H1 (cell line): ENCODE results near the gene RELL2. TPM values are rescaled to one million over a fixed set of nuclear protein-coding genes. Genes with fewer than 3 reads are reported as not detected.

ENCODE experiments used
- CTCF ChIA-PET: fragments of 300-600 bp; sonication (Branson Sonifier 250); formaldehyde crosslinking; loops from one replicate; lab custom pipeline; 2021; ENCODE audit not compliant: partially characterized antibody; lab: Charles Lee
- POLR2A ChIA-PET: fragments of 300-600 bp; sonication (Branson Sonifier 250); formaldehyde crosslinking; loops from one replicate; lab custom pipeline; 2021; ENCODE audit warnings: inconsistent platforms; ENCODE audit not compliant: partially characterized antibody; lab: Charles Lee
- DNase-seq, 2 experiments: peaks; one replicate each; pipeline versions ENCODE4 v3.0.0 to v3.0.0-alpha.2; 2010 to 2022; ENCODE audit warnings: low spot score in 2 of 2, low read depth in 1 of 2, mixed read lengths in 1 of 2
- FAIRE-seq: peaks from 2 replicates; lab custom pipeline; 2011; peaks lifted over from hg19 to GRCh38; lab: Jason Lieb, UNC
- H2AFZ ChIP-seq: 2 replicates; pipeline ENCODE4 v1.8.1; 2012; ENCODE audit warnings: low read length, inconsistent platforms
- H2AK5ac ChIP-seq: 2 replicates; pipeline ENCODE4 v1.6.1; 2013; ENCODE audit warnings: low read depth, low read length
- H2BK120ac ChIP-seq: replicated peaks from 2 replicates; pipeline ENCODE3; 2013; ENCODE audit warnings: low read depth, low read length, inconsistent platforms
- H2BK12ac ChIP-seq: 2 replicates; pipeline ENCODE4 v1.6.1; 2013; ENCODE audit warnings: low read depth, low read length
- H2BK15ac ChIP-seq: 2 replicates; pipeline ENCODE4 v1.6.1; 2013; ENCODE audit warnings: low read length
- H2BK20ac ChIP-seq: 2 replicates; pipeline ENCODE4 v1.6.1; 2013; ENCODE audit warnings: low read length
- H2BK5ac ChIP-seq: 2 replicates; pipeline ENCODE4 v1.6.1; 2013; ENCODE audit warnings: low read depth, low read length
- H3K14ac ChIP-seq: 2 replicates; pipeline ENCODE4 v1.6.1; 2013; ENCODE audit warnings: inconsistent platforms; ENCODE audit not compliant: insufficient read length
- H3K18ac ChIP-seq: 2 replicates; pipeline ENCODE4 v1.6.1; 2013; ENCODE audit warnings: low read length; ENCODE audit errors: extremely low read depth
- H3K23ac ChIP-seq: 2 replicates; pipeline ENCODE4 v1.6.1; 2013; ENCODE audit warnings: inconsistent platforms; ENCODE audit not compliant: insufficient read length
- H3K23me2 ChIP-seq: 2 replicates; pipeline ENCODE4 v1.6.1; 2013; ENCODE audit warnings: low read depth, low read length
- H3K27ac ChIP-seq: 2 replicates; pipeline ENCODE4 v1.6.1; 2011; ENCODE audit warnings: low read depth, low read length, inconsistent platforms
- H3K27me3 ChIP-seq, 4 experiments: replicated peaks in 1 of 4; 1 replicate in 1 of 4; 2 replicates in 3 of 4; pipeline versions ENCODE4 v1.6.1 to v1.8.1; 2011 to 2013; ENCODE audit warnings: low read length in 3 of 4, mild to moderate bottlenecking in 3 of 4, inconsistent platforms in 2 of 4, mixed read lengths in 2 of 4, moderate library complexity in 1 of 4; ENCODE audit not compliant: control insufficient read depth in 3 of 4, insufficient read depth in 3 of 4; ENCODE audit errors: extremely low read depth in 1 of 4
- H3K36me3 ChIP-seq, 4 experiments: 2 replicates each; pipeline versions ENCODE4 v1.6.1 to v1.8.1; 2011 to 2013; ENCODE audit warnings: mild to moderate bottlenecking in 4 of 4, low read length in 3 of 4, moderate library complexity in 2 of 4, control low read depth in 1 of 4, inconsistent platforms in 1 of 4; ENCODE audit not compliant: insufficient read depth in 4 of 4, control insufficient read depth in 2 of 4
- H3K4ac ChIP-seq: replicated peaks from 2 replicates; pipeline ENCODE3; 2013; ENCODE audit warnings: low read length, low read depth, mixed read lengths, inconsistent platforms; ENCODE audit not compliant: insufficient read length
- H3K4me1 ChIP-seq, 4 experiments: replicated peaks in 1 of 4; 1 replicate in 1 of 4; 2 replicates in 3 of 4; pipeline versions ENCODE4 v1.6.1 to v1.8.1; 2011 to 2013; ENCODE audit warnings: low read length in 3 of 4, inconsistent platforms in 2 of 4, mixed read lengths in 1 of 4; ENCODE audit not compliant: insufficient read depth in 4 of 4, control insufficient read depth in 3 of 4
- H3K4me2 ChIP-seq, 2 experiments: 2 replicates each; pipeline versions ENCODE4 v1.6.1 to v1.8.1; 2011 to 2013; ENCODE audit warnings: low read depth in 2 of 2, low read length in 2 of 2, control low read depth in 1 of 2, inconsistent platforms in 1 of 2, mild to moderate bottlenecking in 1 of 2; ENCODE audit not compliant: insufficient read depth in 1 of 2
- H3K4me3 ChIP-seq, 4 experiments: fragments of 200-600, 300-600 bp in 1 of 4; sonication (generic), shearing (Covaris generic), sonication (Bioruptor Twin) in 1 of 4; 2 replicates each; pipeline versions ENCODE4 v1.5.1 to v1.8.1; 2011 to 2016; ENCODE audit warnings: low read length in 4 of 4, low read depth in 3 of 4, control low read depth in 2 of 4, inconsistent platforms in 2 of 4, mild to moderate bottlenecking in 2 of 4, mixed read lengths in 1 of 4, moderate library complexity in 1 of 4; ENCODE audit not compliant: insufficient read depth in 2 of 4; ENCODE audit errors: extremely low read depth in 1 of 4
- H3K56ac ChIP-seq: replicated peaks from 2 replicates; pipeline ENCODE3; 2013; ENCODE audit warnings: low read depth, mild to moderate bottlenecking, mixed read lengths, low read length, inconsistent platforms; ENCODE audit not compliant: insufficient read length
- H3K79me1 ChIP-seq: 2 replicates; pipeline ENCODE4 v1.6.1; 2013; ENCODE audit warnings: low read depth, low read length, control low read depth
- H3K79me2 ChIP-seq, 2 experiments: 2 replicates each; pipeline versions ENCODE4 v1.6.1 to v1.8.1; 2012 to 2013; ENCODE audit warnings: low read length in 2 of 2, mild to moderate bottlenecking in 2 of 2, inconsistent platforms in 1 of 2; ENCODE audit not compliant: insufficient read depth in 2 of 2, control insufficient read depth in 1 of 2
- H3K9ac ChIP-seq, 4 experiments: replicated peaks in 1 of 4; 1 replicate in 1 of 4; 2 replicates in 3 of 4; pipeline versions ENCODE4 v1.6.1 to v1.8.1; 2011 to 2013; ENCODE audit warnings: low read depth in 3 of 4, low read length in 3 of 4, control low read depth in 2 of 4, mild to moderate bottlenecking in 2 of 4, moderate library complexity in 2 of 4, inconsistent platforms in 1 of 4; ENCODE audit errors: extremely low read depth in 1 of 4
- H3K9me3 ChIP-seq, 2 experiments: 2 replicates each; pipeline versions ENCODE4 v1.6.1 to v1.8.1; 2012 to 2013; ENCODE audit warnings: mild to moderate bottlenecking in 2 of 2, moderate library complexity in 2 of 2, control low read depth in 1 of 2, inconsistent platforms in 1 of 2, low read depth in 1 of 2, low read length in 1 of 2, mixed read lengths in 1 of 2; ENCODE audit not compliant: insufficient read depth in 2 of 2
- H4K20me1 ChIP-seq, 2 experiments: replicated peaks in 1 of 2; 2 replicates each; pipeline versions ENCODE3 to v1.8.1; 2011 to 2013; ENCODE audit warnings: inconsistent platforms in 2 of 2, low read length in 2 of 2, mild to moderate bottlenecking in 1 of 2; ENCODE audit not compliant: insufficient read depth in 2 of 2, control insufficient read depth in 1 of 2
- H4K5ac ChIP-seq: 2 replicates; pipeline ENCODE4 v1.6.1; 2013; ENCODE audit warnings: low read length, low read depth, mixed read lengths, inconsistent platforms; ENCODE audit not compliant: insufficient read length
- H4K8ac ChIP-seq: 2 replicates; pipeline ENCODE4 v1.8.0; 2013; ENCODE audit warnings: mild to moderate bottlenecking, moderate library complexity, low read length, inconsistent platforms; ENCODE audit not compliant: insufficient read depth; ENCODE audit errors: extremely low read depth
- H4K91ac ChIP-seq: replicated peaks from 2 replicates; pipeline ENCODE3; 2013; ENCODE audit warnings: low read length, mixed read lengths, inconsistent platforms; ENCODE audit not compliant: insufficient read length
- CHD2 ChIP-seq: IDR thresholded peaks from 2 replicates; pipeline ENCODE4 v1.6.1; 2012; ENCODE audit warnings: low read length, improper control_type of control experiment
- EZH2 ChIP-seq: fragments of 200-600 bp; sonication (generic); IDR thresholded peaks from 2 replicates; pipeline ENCODE4 v1.7.1; 2012; ENCODE audit warnings: low read depth, mild to moderate bottlenecking, moderate library complexity, low read length, inconsistent platforms; ENCODE audit not compliant: severe bottlenecking
- KDM4A ChIP-seq: IDR thresholded peaks from one replicate; pipeline ENCODE4 v1.7.1; 2012; ENCODE audit warnings: low read depth, mild to moderate bottlenecking, moderate library complexity, low read length, inconsistent platforms; ENCODE audit not compliant: severe bottlenecking
- MAX ChIP-seq: IDR thresholded peaks from 2 replicates; pipeline ENCODE4 v1.6.1; 2012; ENCODE audit warnings: inconsistent platforms
- PHF8 ChIP-seq: fragments of 200-600 bp; sonication (generic); conservative IDR thresholded peaks from 2 replicates; pipeline ENCODE4 v1.7.1; 2012; ENCODE audit warnings: low read depth, mild to moderate bottlenecking, inconsistent platforms, low read length, moderate library complexity
- POLR2A ChIP-seq, 2 experiments: IDR thresholded peaks; 1 replicate in 1 of 2; 2 replicates in 1 of 2; pipeline ENCODE4 v1.6.1; 2011; ENCODE audit warnings: low read depth in 2 of 2, low read length in 2 of 2, mild to moderate bottlenecking in 2 of 2; ENCODE audit errors: control extremely low read depth in 1 of 2
- SIN3A ChIP-seq, 2 experiments: IDR thresholded peaks in 1 of 2; conservative IDR thresholded peaks in 1 of 2; 2 replicates each; pipeline ENCODE4 v1.6.1; 2011 to 2012; ENCODE audit warnings: low read length in 2 of 2, improper control_type of control experiment in 1 of 2, low read depth in 1 of 2, mild to moderate bottlenecking in 1 of 2
- WGBS, 2 experiments: shearing (Covaris generic) in 1 of 2; methylation state at CpG; one replicate each; pipeline versions ENCODE4 v1.1.6 to v1.1.7; 2013 to 2015; ENCODE audit warnings: low lambda C conversion rate in 2 of 2, mixed read lengths in 2 of 2, inconsistent platforms in 1 of 2, low coverage in 1 of 2, missing lambda C conversion rate in 1 of 2; ENCODE audit not compliant: insufficient replicate concordance in 2 of 2, insufficient coverage in 1 of 2, insufficient read length in 1 of 2; ENCODE audit errors: extremely low coverage in 1 of 2, missing lambda C conversion rate in 1 of 2; 5-methylcytosine and 5-hydroxymethylcytosine counted together
- polyA plus RNA-seq, 7 experiments: library from polyadenylated mRNA; depleted of rRNA in 3 of 7; stranded (reverse) in 5 of 7; unstranded in 2 of 7; fragments of >200 nt in 5 of 7; fragments of 200-250 nt in 2 of 7; gene quantifications; 1 replicate in 5 of 7; 2 replicates in 1 of 7; 4 replicates in 1 of 7; pipeline versions ENCODE4 v1.2.1 to v1.2.3, GENCODE V29; 2011 to 2013; ENCODE audit warnings: missing spikeins in 2 of 7, mixed read lengths in 2 of 7
- total RNA-seq: library from RNA; stranded (reverse); fragmentation: NEBNext Ultra II Directional; extraction: Animal tissue kit (Norgen Biotek cat#: 25700); gene quantifications from 2 replicates; pipeline ENCODE4 v1.2.1, GENCODE V29; 2021

Gene RELL2
- total and polyA plus RNA-seq, 2 of the 8 experiments (the other 6 are each of a cell fraction or from before 2014, with no cell fraction given): 18.6 to 23.7 TPM

GRCh38 chr5:141681295-141681694 is 44.5 kb downstream of the RELL2 start:
- H2AFZ ChIP-seq: no peak overlapping the region
- WGBS, 2 experiments: 23% methylated on average over 2 of the region's 2 CpGs; no CpG with 5 or more reads in 1 of the 2 experiments

More at GRCh38 chr5:141681295-141681694, 44.5 kb downstream of the RELL2 start:
- Histone ChIP-seq H3K23ac (no peak overlapping the region), H2BK15ac (peak overlapping the region; percentile 97), H2AK5ac (peak overlapping the region; percentile 88), H3K14ac (no peak overlapping the region), H3K4me3 (peak overlapping the region; percentile 36 to 73 (median 52); a peak in 7 of 8 replicates), H3K79me1 (no peaks in the 10 kb centered on the region; the same call in 1 of the 2 replicates), H2BK20ac (peak overlapping the region; percentile 90; the same call in 1 of the 2 replicates), H2BK5ac (peak overlapping the region; percentile 98), H3K18ac (peak overlapping the region; percentile 98), H4K20me1 (no peaks in the 10 kb centered on the region), H3K4ac (peak overlapping the region; percentile 28), H4K8ac (no peak overlapping the region), H4K91ac (peak overlapping the region; percentile 92), H3K36me3 (peaks cover 0 to 10% (median 2%) of the 10 kb centered on the region in 4 experiments; a peak in 5 of 8 replicates), H2BK120ac (peak overlapping the region; percentile 6), H2BK12ac (peak overlapping the region; percentile 89; the same call in 1 of the 2 replicates), H3K9ac (peak overlapping the region in 3 of 4 experiments; percentile 22 to 52 (median 31); a peak in 5 of 7 replicates), H3K4me2 (peak overlapping the region; percentile 88 to 97), H3K27ac (peak overlapping the region; percentile 37; the same call in 1 of the 2 replicates), H3K9me3 (no peaks in the 10 kb centered on the region), H3K23me2 (peaks cover 15% of the 10 kb centered on the region), H3K27me3 (no peaks in the 10 kb centered on the region), H4K5ac (peak overlapping the region; percentile 82), H3K79me2 (peaks cover 0 to 6% of the 10 kb centered on the region in 2 experiments; a peak in 1 of 4 replicates), H3K56ac (peak overlapping the region; percentile 3), H3K4me1 (peaks cover 10 to 29% (median 20%) of the 10 kb centered on the region in 4 experiments)
- 0 out of 4 replicates have a peak, but pooled peaks of 1 of the 2 experiments have one; percentile 17 for TF ChIP-seq SIN3A (conservative IDR thresholded peaks at IDR 0.05 in 1 of 2, IDR thresholded peaks at IDR 0.05 in 1 of 2; ENCODE audit: low read depth in 1 of 2, low read length in 2 of 2)
- no peak for TF ChIP-seq EZH2
- TF ChIP-seq PHF8: 0 out of 2 replicates have a peak, but pooled peaks have one; percentile 7
- TF ChIP-seq MAX: no peak
- peak in 1 of 2 experiments; percentile 60; a peak in 1 of 3 replicates for TF ChIP-seq POLR2A (IDR thresholded peaks at IDR 0.05; ENCODE audit: control extremely low read depth in 1 of 2, low read depth in 2 of 2, low read length in 2 of 2)
- TF ChIP-seq CHD2: no peak
- no peak for TF ChIP-seq KDM4A
- FAIRE-seq (no peak), DNase-seq (no peak)
- ChIA-PET POLR2A (interaction anchor here (0.8 to 3.8 kb wide), 11 partner anchors 12 to 331 kb away, joined by 3 to 18 read pairs (median 4); partner anchors contain the start of genes FCHSD1, HDAC3, PCDH1 and RELL2), CTCF (interaction anchor here (0.5 to 7.3 kb wide), 10 partner anchors 11 to 279 kb away, joined by 3 to 59 read pairs (median 4); partner anchors contain the start of genes DELE1 and PCDH1)
